Gastroesophageal sphincter (tissue), 4 donors: ENCODE results near the gene LARGE1. TPM values are rescaled to one million over a fixed set of nuclear protein-coding genes. Genes with fewer than 3 reads are reported as not detected.

ENCODE experiments used
- ATAC-seq: fragments of 150-250 bp; one replicate; pipeline ENCODE4 v1.9.1; 2016; ENCODE audit warnings: mild to moderate bottlenecking, moderate library complexity
- H3K27ac ChIP-seq, 4 donors: fragments of 200-600 bp; sonication (generic) in 3 of 4; 1 replicate in 3 of 4; 2 replicates in 1 of 4; pipeline ENCODE4 v1.5.1; 2016 to 2019
- H3K27me3 ChIP-seq: fragments of 200-600 bp; sonication (generic); one replicate; pipeline ENCODE4 v1.5.1; 2019
- H3K36me3 ChIP-seq, 2 donors: fragments of 200-600 bp; sonication (generic); one replicate each; pipeline ENCODE4 v1.5.1; 2019; ENCODE audit warnings: control low read depth in 1 of 2
- H3K4me1 ChIP-seq, 3 donors: fragments of 200-600 bp; sonication (generic); 1 replicate in 2 of 3; 2 replicates in 1 of 3; pipeline ENCODE4 v1.5.1; 2016 to 2019; ENCODE audit warnings: control low read depth in 2 of 3
- H3K4me3 ChIP-seq, 2 donors: fragments of 200-600 bp; sonication (generic); one replicate each; pipeline ENCODE4 v1.5.1; 2019; ENCODE audit warnings: mild to moderate bottlenecking in 1 of 2, moderate library complexity in 1 of 2
- H3K9me3 ChIP-seq, 3 donors: fragments of 200-600 bp; sonication (generic); one replicate each; pipeline ENCODE4 v1.5.1; 2017 to 2019; ENCODE audit warnings: control low read depth in 2 of 3
- EP300 ChIP-seq: sonication (generic); formaldehyde crosslinking; IDR thresholded peaks from one replicate; pipeline ENCODE4 v1.6.1; 2017; ENCODE audit warnings: antibody characterized with exemption, mild to moderate bottlenecking
- POLR2A ChIP-seq, 2 donors: fragments of 450-650 bp; IDR thresholded peaks; one replicate each; pipeline ENCODE4 v1.6.1; 2017; ENCODE audit warnings: antibody characterized with exemption in 2 of 2, mild to moderate bottlenecking in 2 of 2, moderate library complexity in 1 of 2
- POLR2AphosphoS5 ChIP-seq: sonication (generic); formaldehyde crosslinking; IDR thresholded peaks from one replicate; pipeline ENCODE4 v1.6.1; 2017; ENCODE audit warnings: antibody characterized with exemption
- WGBS, 2 donors: methylation state at CpG; one replicate each; pipeline ENCODE4 v1.1.5; 2018; ENCODE audit warnings: low coverage in 1 of 2; 5-methylcytosine and 5-hydroxymethylcytosine counted together
- total RNA-seq, 4 donors: library from RNA; depleted of rRNA; stranded (reverse); fragments of >200 nt; gene quantifications; one replicate each; pipeline ENCODE4 v1.1.0, GENCODE V29; 2016
- TF ChIP-seq, protein P1 (sequence below), 4 experiments: fragments of 200-600 bp in 2 of 4; fragments of 450-650 bp in 2 of 4; sonication (generic) in 1 of 4; IDR thresholded peaks; one replicate each; pipeline ENCODE4 v1.5.1; 2017 to 2019; ENCODE audit warnings: antibody characterized with exemption in 4 of 4, mild to moderate bottlenecking in 2 of 4, moderate library complexity in 2 of 4

Gene LARGE1
- total RNA-seq, 4 donors from 2014 or later, result 23.0 to 67.8 (median 48.0) TPM

- Histone ChIP-seq H3K9me3 (no peaks in the 10 kb centered on the region), H3K27ac (no peak overlapping the region), H3K4me3 (no peak overlapping the region), H3K27me3 (no peaks in the 10 kb centered on the region), H3K36me3 (no peaks in the 10 kb centered on the region), H3K4me1 (no peaks in the 10 kb centered on the region)
- no peak for TF ChIP-seq POLR2AphosphoS5
- TF ChIP-seq, protein P1, sequence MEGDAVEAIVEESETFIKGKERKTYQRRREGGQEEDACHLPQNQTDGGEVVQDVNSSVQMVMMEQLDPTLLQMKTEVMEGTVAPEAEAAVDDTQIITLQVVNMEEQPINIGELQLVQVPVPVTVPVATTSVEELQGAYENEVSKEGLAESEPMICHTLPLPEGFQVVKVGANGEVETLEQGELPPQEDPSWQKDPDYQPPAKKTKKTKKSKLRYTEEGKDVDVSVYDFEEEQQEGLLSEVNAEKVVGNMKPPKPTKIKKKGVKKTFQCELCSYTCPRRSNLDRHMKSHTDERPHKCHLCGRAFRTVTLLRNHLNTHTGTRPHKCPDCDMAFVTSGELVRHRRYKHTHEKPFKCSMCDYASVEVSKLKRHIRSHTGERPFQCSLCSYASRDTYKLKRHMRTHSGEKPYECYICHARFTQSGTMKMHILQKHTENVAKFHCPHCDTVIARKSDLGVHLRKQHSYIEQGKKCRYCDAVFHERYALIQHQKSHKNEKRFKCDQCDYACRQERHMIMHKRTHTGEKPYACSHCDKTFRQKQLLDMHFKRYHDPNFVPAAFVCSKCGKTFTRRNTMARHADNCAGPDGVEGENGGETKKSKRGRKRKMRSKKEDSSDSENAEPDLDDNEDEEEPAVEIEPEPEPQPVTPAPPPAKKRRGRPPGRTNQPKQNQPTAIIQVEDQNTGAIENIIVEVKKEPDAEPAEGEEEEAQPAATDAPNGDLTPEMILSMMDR (IDR thresholded peaks at IDR 0.05), result no peak
- TF ChIP-seq POLR2A (IDR thresholded peaks at IDR 0.05), result no peak
- no peak for TF ChIP-seq EP300
- ATAC-seq, result no peak
Measured at GRCh38 chr22:33589297-33589696, 331.0 kb downstream of the LARGE1 start.

- H3K4me3 ChIP-seq, result no peak overlapping the region
- no peak overlapping the region for H3K27ac ChIP-seq
- H3K4me1 ChIP-seq, result no peaks in the 10 kb centered on the region
- 82 to 91% methylated on average over 1 to 2 of the region's 2 CpGs for WGBS, 2 donors
- no peaks in the 10 kb centered on the region for H3K27me3 ChIP-seq
- TF ChIP-seq POLR2A (IDR thresholded peaks at IDR 0.05), result no peak
- TF ChIP-seq, protein P1 (IDR thresholded peaks at IDR 0.05), result no peak
- no peak for TF ChIP-seq EP300
- TF ChIP-seq POLR2AphosphoS5, result no peak
- no peaks in the 10 kb centered on the region for H3K36me3 ChIP-seq
- no peaks in the 10 kb centered on the region for H3K9me3 ChIP-seq
- no peak for ATAC-seq
Measured at GRCh38 chr22:33588860-33589259, 331.4 kb downstream of the LARGE1 start.

DNA sequence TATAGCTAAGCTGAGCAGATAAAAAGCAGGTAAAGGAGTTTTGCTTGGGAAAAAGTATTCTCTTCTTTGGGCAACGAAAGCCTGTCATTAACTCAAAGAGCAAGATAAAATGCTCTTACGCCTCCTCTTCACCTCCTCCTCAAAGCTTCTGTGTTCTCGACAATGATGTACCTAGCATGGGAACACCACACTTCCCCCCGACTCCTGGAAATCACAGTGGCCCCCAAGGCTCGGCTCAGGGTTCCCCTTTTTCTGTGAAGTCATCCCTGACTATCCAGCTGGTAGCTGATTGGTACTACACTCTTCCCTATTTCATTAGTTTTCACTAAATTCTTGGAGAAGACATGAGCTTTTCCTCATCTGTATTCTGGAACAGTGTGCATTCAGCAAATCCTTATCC lies 336.1 kb downstream of the LARGE1 start:
- Histone ChIP-seq H3K27me3 (no peaks in the 10 kb centered on the region), H3K27ac (no peak overlapping the region), H3K4me1 (peaks cover 0 to 1% (median 0%) of the 10 kb centered on the region in 3 donors), H3K4me3 (no peak overlapping the region), H3K36me3 (no peaks in the 10 kb centered on the region), H3K9me3 (no peaks in the 10 kb centered on the region)
- WGBS, 2 donors, result 87% methylated on average over 5 of the region's 5 CpGs
- TF ChIP-seq POLR2A (IDR thresholded peaks at IDR 0.05) (no peak), EP300 (no peak), POLR2AphosphoS5 (no peak)
- TF ChIP-seq, protein P1 (IDR thresholded peaks at IDR 0.05), result no peak
- no peak for ATAC-seq

GRCh38 chr22:33582822-33583400 lies 337.4 kb downstream of the LARGE1 start:
- WGBS, 2 donors, result 92% methylated on average over 1 of the region's 1 CpG; no CpG with 5 or more reads in 1 of the 2 donors
- TF ChIP-seq POLR2A (IDR thresholded peaks at IDR 0.05), result no peak
- TF ChIP-seq POLR2AphosphoS5, result no peak
- no peak for TF ChIP-seq EP300
- TF ChIP-seq, protein P1 (IDR thresholded peaks at IDR 0.05), result no peak
- Histone ChIP-seq H3K4me1 (peaks cover 0 to 14% (median 0%) of the 10 kb centered on the region in 3 donors), H3K4me3 (no peak overlapping the region), H3K27ac (no peak overlapping the region), H3K9me3 (no peaks in the 10 kb centered on the region), H3K36me3 (no peaks in the 10 kb centered on the region), H3K27me3 (no peaks in the 10 kb centered on the region)
- ATAC-seq, result no peak

- ATAC-seq, result no peak
- H3K27ac ChIP-seq, result no peak overlapping the region
- H3K4me1 ChIP-seq, result peaks cover 0 to 24% (median 3%) of the 10 kb centered on the region in 3 donors
- WGBS, 2 donors, result 72 to 86% methylated on average over 4 to 7 of the region's 7 CpGs
- no peak overlapping the region for H3K4me3 ChIP-seq
- H3K9me3 ChIP-seq, result no peaks in the 10 kb centered on the region
- no peaks in the 10 kb centered on the region for H3K36me3 ChIP-seq
- TF ChIP-seq, protein P1 (IDR thresholded peaks at IDR 0.05), result no peak
- TF ChIP-seq POLR2A (IDR thresholded peaks at IDR 0.05), result no peak
- no peak for TF ChIP-seq POLR2AphosphoS5
- TF ChIP-seq EP300, result no peak
- no peaks in the 10 kb centered on the region for H3K27me3 ChIP-seq
Measured at GRCh38 chr22:33580310-33580709, 340.0 kb downstream of the LARGE1 start.
